Measurements from ENCODE around the gene LGR4. TPM values are rescaled to one million over a fixed set of nuclear protein-coding genes. Genes with fewer than 3 reads are reported as not detected.

LGR4 gene
- total and polyA plus RNA-seq, 4 donors = 27.7 to 65.7 (median 40.6) TPM

- Histone ChIP-seq H3K27ac (ENCODE audit: low read depth, low read length) (no peak overlapping the region), H3K4me1 (ENCODE audit: control insufficient read depth, insufficient read depth, low read length) (peaks cover 4% of the 10 kb centered on the region), H3K36me3 (ENCODE audit: control insufficient read depth, insufficient read depth, low read length) (no peaks in the 10 kb centered on the region), H3K4me3 (ENCODE audit: low read depth, low read length) (no peak overlapping the region), H3K9me3 (ENCODE audit: control insufficient read depth, insufficient read depth, low read length) (no peaks in the 10 kb centered on the region), H3K27me3 (ENCODE audit: control insufficient read depth, insufficient read depth, low read length) (no peaks in the 10 kb centered on the region)
- WGBS (ENCODE audit: insufficient coverage) = no CpG with 5 or more reads among the region's 9 CpGs
- DNase-seq (ENCODE audit: low read depth in 4 of 6, low spot score in 6 of 6) = no peak
Measured at GRCh38 chr11:27421819-27422494, 50.6 kb downstream of the LGR4 start.

- Histone ChIP-seq H3K27me3 (ENCODE audit: control insufficient read depth, insufficient read depth, low read length) (no peaks in the 10 kb centered on the region), H3K9me3 (ENCODE audit: control insufficient read depth, insufficient read depth, low read length) (no peaks in the 10 kb centered on the region), H3K36me3 (ENCODE audit: control insufficient read depth, insufficient read depth, low read length) (no peaks in the 10 kb centered on the region), H3K4me3 (ENCODE audit: low read depth, low read length) (no peak overlapping the region), H3K27ac (ENCODE audit: low read depth, low read length) (no peak overlapping the region), H3K4me1 (ENCODE audit: control insufficient read depth, insufficient read depth, low read length) (peaks cover 4% of the 10 kb centered on the region)
- DNase-seq (ENCODE audit: low read depth in 4 of 6, low spot score in 6 of 6) = no peak
- WGBS (ENCODE audit: insufficient coverage) = 100% methylated on average over 1 of the region's 4 CpGs
Measured at GRCh38 chr11:27420722-27421572, 51.6 kb downstream of the LGR4 start.

- Histone ChIP-seq H3K9me3 (ENCODE audit: control insufficient read depth, insufficient read depth, low read length) (no peaks in the 10 kb centered on the region), H3K4me3 (ENCODE audit: low read depth, low read length) (no peak overlapping the region), H3K36me3 (ENCODE audit: control insufficient read depth, insufficient read depth, low read length) (no peaks in the 10 kb centered on the region), H3K4me1 (ENCODE audit: control insufficient read depth, insufficient read depth, low read length) (peaks cover 4% of the 10 kb centered on the region), H3K27me3 (ENCODE audit: control insufficient read depth, insufficient read depth, low read length) (no peaks in the 10 kb centered on the region), H3K27ac (ENCODE audit: low read depth, low read length) (no peak overlapping the region)
- WGBS (ENCODE audit: insufficient coverage) = no CpG with 5 or more reads among the region's 4 CpGs
- no peak for DNase-seq (ENCODE audit: low read depth in 4 of 6, low spot score in 6 of 6)
Measured at GRCh38 chr11:27420217-27420616, 52.4 kb downstream of the LGR4 start.

- Histone ChIP-seq H3K4me1 (ENCODE audit: control insufficient read depth, insufficient read depth, low read length) (peaks cover 4% of the 10 kb centered on the region), H3K27ac (ENCODE audit: low read depth, low read length) (no peak overlapping the region), H3K9me3 (ENCODE audit: control insufficient read depth, insufficient read depth, low read length) (no peaks in the 10 kb centered on the region), H3K4me3 (ENCODE audit: low read depth, low read length) (no peak overlapping the region), H3K36me3 (ENCODE audit: control insufficient read depth, insufficient read depth, low read length) (no peaks in the 10 kb centered on the region), H3K27me3 (ENCODE audit: control insufficient read depth, insufficient read depth, low read length) (no peaks in the 10 kb centered on the region)
- 67% methylated on average over 1 of the region's 1 CpG for WGBS (ENCODE audit: insufficient coverage)
- DNase-seq (ENCODE audit: low read depth in 4 of 6, low spot score in 6 of 6) = no peak
Measured at GRCh38 chr11:27418356-27418755, 54.2 kb downstream of the LGR4 start.

- DNase-seq (ENCODE audit: low read depth in 4 of 6, low spot score in 6 of 6) = no peak
- no peaks in the 10 kb centered on the region for H3K9me3 ChIP-seq (ENCODE audit: control insufficient read depth, insufficient read depth, low read length)
- H3K36me3 ChIP-seq (ENCODE audit: control insufficient read depth, insufficient read depth, low read length) = no peaks in the 10 kb centered on the region
- no peak overlapping the region for H3K4me3 ChIP-seq (ENCODE audit: low read depth, low read length)
- no peaks in the 10 kb centered on the region for H3K27me3 ChIP-seq (ENCODE audit: control insufficient read depth, insufficient read depth, low read length)
- no peak overlapping the region for H3K27ac ChIP-seq (ENCODE audit: low read depth, low read length)
- no peaks in the 10 kb centered on the region for H3K4me1 ChIP-seq (ENCODE audit: control insufficient read depth, insufficient read depth, low read length)
- WGBS (ENCODE audit: insufficient coverage) = 100% methylated on average over 1 of the region's 2 CpGs
Measured at GRCh38 chr11:27416568-27417176, 55.9 kb downstream of the LGR4 start.

- Histone ChIP-seq H3K4me1 (ENCODE audit: control insufficient read depth, insufficient read depth, low read length) (no peaks in the 10 kb centered on the region), H3K27ac (ENCODE audit: low read depth, low read length) (no peak overlapping the region), H3K36me3 (ENCODE audit: control insufficient read depth, insufficient read depth, low read length) (no peaks in the 10 kb centered on the region), H3K4me3 (ENCODE audit: low read depth, low read length) (no peak overlapping the region), H3K9me3 (ENCODE audit: control insufficient read depth, insufficient read depth, low read length) (no peaks in the 10 kb centered on the region), H3K27me3 (ENCODE audit: control insufficient read depth, insufficient read depth, low read length) (no peaks in the 10 kb centered on the region)
- DNase-seq (ENCODE audit: low read depth in 4 of 6, low spot score in 6 of 6) = no peak
- 100% methylated on average over 1 of the region's 3 CpGs for WGBS (ENCODE audit: insufficient coverage)
Measured at GRCh38 chr11:27414644-27415043, 57.9 kb downstream of the LGR4 start.

GRCh38 chr11:27413218-27413617 is 59.4 kb downstream of the LGR4 start:
- 94% methylated on average over 2 of the region's 5 CpGs for WGBS (ENCODE audit: insufficient coverage)
- no peaks in the 10 kb centered on the region for H3K36me3 ChIP-seq (ENCODE audit: control insufficient read depth, insufficient read depth, low read length)
- no peak overlapping the region for H3K4me3 ChIP-seq (ENCODE audit: low read depth, low read length)
- no peak for DNase-seq (ENCODE audit: low read depth in 4 of 6, low spot score in 6 of 6)
- no peaks in the 10 kb centered on the region for H3K27me3 ChIP-seq (ENCODE audit: control insufficient read depth, insufficient read depth, low read length)
- H3K4me1 ChIP-seq (ENCODE audit: control insufficient read depth, insufficient read depth, low read length) = no peaks in the 10 kb centered on the region
- H3K27ac ChIP-seq (ENCODE audit: low read depth, low read length) = no peak overlapping the region
- no peaks in the 10 kb centered on the region for H3K9me3 ChIP-seq (ENCODE audit: control insufficient read depth, insufficient read depth, low read length)

GRCh38 chr11:27412192-27412691 is 60.3 kb downstream of the LGR4 start:
- H3K4me3 ChIP-seq (ENCODE audit: low read depth, low read length) = no peak overlapping the region
- no peak overlapping the region for H3K27ac ChIP-seq (ENCODE audit: low read depth, low read length)
- H3K27me3 ChIP-seq (ENCODE audit: control insufficient read depth, insufficient read depth, low read length) = no peaks in the 10 kb centered on the region
- DNase-seq (ENCODE audit: low read depth in 4 of 6, low spot score in 6 of 6) = no peak
- no peaks in the 10 kb centered on the region for H3K36me3 ChIP-seq (ENCODE audit: control insufficient read depth, insufficient read depth, low read length)
- no peaks in the 10 kb centered on the region for H3K4me1 ChIP-seq (ENCODE audit: control insufficient read depth, insufficient read depth, low read length)
- H3K9me3 ChIP-seq (ENCODE audit: control insufficient read depth, insufficient read depth, low read length) = no peaks in the 10 kb centered on the region

GRCh38 chr11:27411328-27411727 is 61.3 kb downstream of the LGR4 start:
- Histone ChIP-seq H3K27me3 (ENCODE audit: control insufficient read depth, insufficient read depth, low read length) (no peaks in the 10 kb centered on the region), H3K4me1 (ENCODE audit: control insufficient read depth, insufficient read depth, low read length) (no peaks in the 10 kb centered on the region), H3K9me3 (ENCODE audit: control insufficient read depth, insufficient read depth, low read length) (no peaks in the 10 kb centered on the region), H3K36me3 (ENCODE audit: control insufficient read depth, insufficient read depth, low read length) (no peaks in the 10 kb centered on the region), H3K27ac (ENCODE audit: low read depth, low read length) (no peak overlapping the region), H3K4me3 (ENCODE audit: low read depth, low read length) (no peak overlapping the region)
- no peak for DNase-seq (ENCODE audit: low read depth in 4 of 6, low spot score in 6 of 6)

Measured in spinal cord (tissue), 10 donors.